ENCODE measurements around the gene EPHB1. TPM values are rescaled to one million over a fixed set of nuclear protein-coding genes. Genes with fewer than 3 reads are reported as not detected.

EPHB1 gene
- total and polyA plus RNA-seq, 12 donors, result 0.07 to 3.4 (median 1.6) TPM

DNA sequence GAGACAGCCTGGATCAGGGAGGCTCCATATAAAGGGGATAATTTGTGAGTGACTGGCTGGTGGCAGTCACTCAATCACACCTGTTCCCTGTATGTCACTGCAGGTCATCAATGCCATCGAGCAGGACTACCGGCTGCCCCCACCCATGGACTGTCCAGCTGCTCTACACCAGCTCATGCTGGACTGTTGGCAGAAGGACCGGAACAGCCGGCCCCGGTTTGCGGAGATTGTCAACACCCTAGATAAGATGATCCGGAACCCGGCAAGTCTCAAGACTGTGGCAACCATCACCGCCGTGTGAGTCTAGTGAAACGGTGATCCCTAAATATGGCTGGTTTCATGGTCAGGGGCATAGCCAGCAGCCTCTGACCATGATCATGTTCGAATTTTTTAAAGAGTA, 453.2 kb downstream of the EPHB1 start:
- WGBS, 2 donors, result 73 to 74% methylated on average over 12 of the region's 12 CpGs

DNA sequence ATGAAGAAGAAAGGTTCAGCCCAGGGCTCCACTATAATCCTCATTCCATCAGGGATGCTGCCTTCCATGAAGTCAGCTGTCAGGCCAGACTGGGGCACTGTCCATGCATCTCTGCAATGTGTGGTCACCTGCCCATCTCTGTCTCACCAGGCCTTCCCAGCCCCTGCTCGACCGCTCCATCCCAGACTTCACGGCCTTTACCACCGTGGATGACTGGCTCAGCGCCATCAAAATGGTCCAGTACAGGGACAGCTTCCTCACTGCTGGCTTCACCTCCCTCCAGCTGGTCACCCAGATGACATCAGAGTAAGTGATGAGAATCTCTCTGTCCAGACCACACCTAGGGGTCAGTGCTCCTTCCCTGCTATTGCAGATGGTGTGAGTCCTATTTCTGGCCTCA, 454.1 kb downstream of the EPHB1 start:
- DNase-seq (no peak), ATAC-seq (no peak)
- intact Hi-C loops (cut with DNase I), result loop anchor here in 6 of 10 donors (10.0 kb wide), 2 partner anchors 444 to 454 kb away; partner anchors contain the start of gene EPHB1 (in 5 of the 6)
- Histone ChIP-seq H3K4me1 (no peaks in the 10 kb centered on the region), H3K27ac (no peak overlapping the region), H3K27me3 (no peaks in the 10 kb centered on the region), H3K4me3 (no peak overlapping the region), H3K9me3 (no peaks in the 10 kb centered on the region), H3K36me3 (no peaks in the 10 kb centered on the region)
- TF ChIP-seq, protein P1, sequence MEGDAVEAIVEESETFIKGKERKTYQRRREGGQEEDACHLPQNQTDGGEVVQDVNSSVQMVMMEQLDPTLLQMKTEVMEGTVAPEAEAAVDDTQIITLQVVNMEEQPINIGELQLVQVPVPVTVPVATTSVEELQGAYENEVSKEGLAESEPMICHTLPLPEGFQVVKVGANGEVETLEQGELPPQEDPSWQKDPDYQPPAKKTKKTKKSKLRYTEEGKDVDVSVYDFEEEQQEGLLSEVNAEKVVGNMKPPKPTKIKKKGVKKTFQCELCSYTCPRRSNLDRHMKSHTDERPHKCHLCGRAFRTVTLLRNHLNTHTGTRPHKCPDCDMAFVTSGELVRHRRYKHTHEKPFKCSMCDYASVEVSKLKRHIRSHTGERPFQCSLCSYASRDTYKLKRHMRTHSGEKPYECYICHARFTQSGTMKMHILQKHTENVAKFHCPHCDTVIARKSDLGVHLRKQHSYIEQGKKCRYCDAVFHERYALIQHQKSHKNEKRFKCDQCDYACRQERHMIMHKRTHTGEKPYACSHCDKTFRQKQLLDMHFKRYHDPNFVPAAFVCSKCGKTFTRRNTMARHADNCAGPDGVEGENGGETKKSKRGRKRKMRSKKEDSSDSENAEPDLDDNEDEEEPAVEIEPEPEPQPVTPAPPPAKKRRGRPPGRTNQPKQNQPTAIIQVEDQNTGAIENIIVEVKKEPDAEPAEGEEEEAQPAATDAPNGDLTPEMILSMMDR (IDR thresholded peaks at IDR 0.05), result no peak
- WGBS, 2 donors, result 89% methylated on average over 5 of the region's 5 CpGs

More for the DNA sequence above, 453.2 kb downstream of the EPHB1 start:
- Histone ChIP-seq H3K9me3 (no peaks in the 10 kb centered on the region), H3K4me1 (no peaks in the 10 kb centered on the region), H3K27me3 (no peaks in the 10 kb centered on the region), H3K27ac (no peak overlapping the region), H3K36me3 (no peaks in the 10 kb centered on the region), H3K4me3 (no peak overlapping the region)
- ATAC-seq (no peak), DNase-seq (no peak)
- intact Hi-C loops (cut with DNase I), result loop anchor here in 6 of 10 donors (10.0 kb wide), 2 partner anchors 443 to 453 kb away; partner anchors contain the start of gene EPHB1 (in 5 of the 6)
- TF ChIP-seq, protein P1 (IDR thresholded peaks at IDR 0.05), result no peak

DNA sequence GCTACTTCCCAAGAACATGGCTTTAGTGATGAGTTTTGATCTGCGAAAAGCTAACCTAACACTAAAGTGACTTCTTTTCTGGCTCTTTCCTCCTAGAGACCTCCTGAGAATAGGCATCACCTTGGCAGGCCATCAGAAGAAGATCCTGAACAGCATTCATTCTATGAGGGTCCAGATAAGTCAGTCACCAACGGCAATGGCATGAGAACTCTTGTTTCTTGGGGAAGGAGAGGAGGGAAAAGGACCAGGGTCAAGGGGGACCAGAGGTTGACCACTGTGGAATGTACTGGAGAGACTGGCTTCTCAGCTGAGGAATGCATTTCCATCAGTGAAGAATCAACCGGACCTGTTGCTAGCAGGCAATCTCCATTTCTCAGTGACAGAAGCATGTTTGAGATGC, 463.9 kb downstream of the EPHB1 start:
- TF ChIP-seq, protein P1 (IDR thresholded peaks at IDR 0.05), result no peak
- Histone ChIP-seq H3K36me3 (no peaks in the 10 kb centered on the region), H3K27me3 (no peaks in the 10 kb centered on the region), H3K4me3 (no peak overlapping the region), H3K4me1 (no peaks in the 10 kb centered on the region), H3K27ac (no peak overlapping the region), H3K9me3 (peaks cover 0 to 4% (median 0%) of the 10 kb centered on the region in 11 donors)
- intact Hi-C loops (cut with DNase I), result no loop called here
- no peak for ATAC-seq
- 83 to 84% methylated on average over 3 of the region's 3 CpGs for WGBS, 2 donors
- DNase-seq, result no peak

DNA sequence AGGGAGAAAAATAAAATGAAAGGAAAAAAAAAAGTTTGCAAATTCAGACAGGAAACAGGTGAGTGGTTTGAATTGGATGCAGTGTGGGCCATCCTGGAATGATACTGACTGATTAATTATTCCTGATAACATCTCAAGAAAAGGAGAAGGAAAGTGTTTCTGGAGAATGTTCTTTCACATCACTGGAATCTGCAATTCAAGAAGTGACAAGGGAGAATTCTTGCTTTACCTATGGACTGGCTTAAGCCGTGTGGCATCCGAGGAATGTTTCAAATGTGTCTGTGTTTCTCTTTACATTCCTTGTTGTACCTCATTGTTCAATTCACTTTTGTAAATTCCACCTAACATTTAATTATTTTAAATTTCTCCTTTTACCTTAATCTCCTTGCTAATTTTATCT, 465.0 kb downstream of the EPHB1 start:
- no peak for DNase-seq
- ATAC-seq, result no peak
- Histone ChIP-seq H3K36me3 (no peaks in the 10 kb centered on the region), H3K4me1 (no peaks in the 10 kb centered on the region), H3K9me3 (peaks cover 0 to 4% (median 0%) of the 10 kb centered on the region in 11 donors), H3K27ac (no peak overlapping the region), H3K4me3 (no peak overlapping the region), H3K27me3 (no peaks in the 10 kb centered on the region)
- 64 to 69% methylated on average over 2 of the region's 2 CpGs for WGBS, 2 donors
- intact Hi-C loops (cut with DNase I), result loop anchor here in 1 of 10 donors (1.0 kb wide), 1 partner anchor 13 kb away; no protein-coding TSS in a partner anchor
- TF ChIP-seq, protein P1 (IDR thresholded peaks at IDR 0.05), result no peak

All from heart right ventricle (tissue), 16 donors.